ENCODE measurements around the gene MYOC. TPM values are rescaled to one million over a fixed set of nuclear protein-coding genes. Genes with fewer than 3 reads are reported as not detected.

MYOC gene
- total RNA-seq: not detected in 2 replicates

DNA sequence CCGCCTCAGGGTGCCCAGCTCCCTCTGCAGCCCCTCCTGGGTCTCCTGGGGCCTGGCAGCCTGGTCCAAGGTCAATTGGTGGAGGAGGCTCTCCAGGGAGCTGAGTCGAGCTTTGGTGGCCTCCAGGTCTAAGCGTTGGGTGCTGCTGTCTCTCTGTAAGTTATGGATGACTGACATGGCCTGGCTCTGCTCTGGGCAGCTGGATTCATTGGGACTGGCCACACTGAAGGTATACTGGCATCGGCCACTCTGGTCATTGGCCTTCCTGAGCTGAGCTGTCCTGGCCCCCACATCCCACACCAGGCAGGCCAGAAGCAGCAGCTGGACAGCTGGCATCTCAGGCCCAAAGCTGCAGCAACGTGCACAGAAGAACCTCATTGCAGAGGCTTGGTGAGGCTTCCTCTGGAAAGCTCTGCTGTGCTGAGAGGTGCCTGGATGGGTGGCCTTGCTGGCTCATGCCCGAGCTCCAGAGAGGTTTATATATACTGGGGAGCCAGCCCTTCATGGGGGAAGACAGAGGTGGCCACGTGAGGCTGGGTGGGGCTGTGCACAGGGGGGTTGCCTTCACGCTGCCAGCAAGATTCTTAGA is at the start of gene MYOC:
Gene MYOC (minus strand): TSS at position 455 of the 589 bp plus-strand sequence. CDS start 77 bp downstream, at position 378.

DNA sequence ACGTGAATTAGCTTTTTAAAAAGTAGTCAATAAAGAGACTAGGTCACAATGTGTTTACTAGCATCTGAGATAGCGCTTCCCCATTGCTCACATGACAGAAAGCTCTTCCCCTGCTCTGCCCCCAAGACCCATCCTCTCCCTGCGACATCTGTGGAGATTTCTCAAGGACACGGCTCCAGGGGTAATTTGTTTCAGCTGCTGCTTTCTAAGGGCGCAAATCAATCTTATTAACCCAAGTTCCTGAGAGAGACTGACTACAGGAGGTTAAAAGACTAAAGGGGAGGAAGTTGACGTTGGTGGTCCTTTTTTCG is 30.4 kb downstream of the MYOC start, which contains the start of gene MYOCOS:
Gene MYOCOS (plus strand): TSS at position 92 of the 311 bp plus-strand sequence. CDS start 1,641 bp downstream, outside the sequence.

Other genes starting within 250 kb of the MYOC start
- 51.7 and 71.6 TPM in 2 replicates for gene PRRC2C, start 167.2 kb downstream of the MYOC start, total RNA-seq
- gene MYOCOS, start 30.4 kb downstream of the MYOC start, total RNA-seq: not detected in 2 replicates
- 3.2 and 5.7 TPM in 2 replicates for gene VAMP4, start 89.4 kb upstream of the MYOC start, total RNA-seq
- gene METTL13, start 129.0 kb upstream of the MYOC start, total RNA-seq: 16.7 and 21.0 TPM in 2 replicates
- gene DNM3, start 188.8 kb upstream of the MYOC start, total RNA-seq: 2.0 and 2.8 TPM in 2 replicates